Measurements from ENCODE around the gene MRPL12. TPM values are rescaled to one million over a fixed set of nuclear protein-coding genes. Genes with fewer than 3 reads are reported as not detected.

MRPL12 gene
- total RNA-seq, result 4.7 TPM

GRCh38 chr17:81702934-81703746 lies at the start of gene MRPL12:
MRPL12 (plus strand) TSS chr17:81703367; CDS start chr17:81703502, 135 bp downstream.

DNA sequence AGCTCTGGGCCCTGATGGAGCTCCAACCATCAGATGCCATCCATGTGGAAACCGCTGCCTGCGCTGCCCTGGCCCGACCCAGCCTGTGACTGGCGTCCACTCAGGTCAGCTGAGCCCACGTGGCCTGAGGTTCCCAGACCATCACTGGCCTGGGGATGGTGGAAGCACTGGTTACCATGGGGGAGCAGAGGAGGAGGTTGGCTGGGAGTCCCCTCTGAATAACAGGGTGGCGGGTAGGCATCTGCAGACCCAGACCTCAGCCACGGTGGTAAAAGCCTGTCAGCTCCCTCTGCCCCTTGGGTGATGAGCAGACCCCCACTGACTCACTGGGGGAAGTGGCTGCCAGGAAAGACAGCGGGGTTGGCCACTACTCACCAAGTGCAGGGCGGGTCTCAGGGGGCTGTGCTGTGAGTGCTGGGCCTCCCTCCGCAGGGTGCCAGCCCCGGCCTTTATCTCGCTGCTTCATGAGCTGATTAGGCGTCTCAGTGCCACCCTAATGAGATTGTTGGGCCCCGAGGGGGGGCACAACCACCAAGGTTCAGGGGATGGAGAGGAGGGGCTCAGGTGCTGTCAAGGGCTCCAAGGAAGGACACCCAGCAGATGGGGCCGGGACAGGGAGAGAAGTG lies 46.9 kb upstream of the MRPL12 start, which contains the start of gene PDE6G:
PDE6G (minus strand) TSS at position 425 of the 626 bp plus-strand sequence. CDS start 3,237 bp downstream, outside the sequence.

GRCh38 chr17:81666342-81667191 lies 36.6 kb upstream of the MRPL12 start, which contains the start of the genes CCDC137 and OXLD1:
CCDC137 (plus strand) TSS chr17:81666737; CDS start chr17:81666767, 30 bp downstream.
OXLD1 (minus strand) TSS chr17:81666605; CDS start chr17:81666577, 28 bp downstream.

DNA sequence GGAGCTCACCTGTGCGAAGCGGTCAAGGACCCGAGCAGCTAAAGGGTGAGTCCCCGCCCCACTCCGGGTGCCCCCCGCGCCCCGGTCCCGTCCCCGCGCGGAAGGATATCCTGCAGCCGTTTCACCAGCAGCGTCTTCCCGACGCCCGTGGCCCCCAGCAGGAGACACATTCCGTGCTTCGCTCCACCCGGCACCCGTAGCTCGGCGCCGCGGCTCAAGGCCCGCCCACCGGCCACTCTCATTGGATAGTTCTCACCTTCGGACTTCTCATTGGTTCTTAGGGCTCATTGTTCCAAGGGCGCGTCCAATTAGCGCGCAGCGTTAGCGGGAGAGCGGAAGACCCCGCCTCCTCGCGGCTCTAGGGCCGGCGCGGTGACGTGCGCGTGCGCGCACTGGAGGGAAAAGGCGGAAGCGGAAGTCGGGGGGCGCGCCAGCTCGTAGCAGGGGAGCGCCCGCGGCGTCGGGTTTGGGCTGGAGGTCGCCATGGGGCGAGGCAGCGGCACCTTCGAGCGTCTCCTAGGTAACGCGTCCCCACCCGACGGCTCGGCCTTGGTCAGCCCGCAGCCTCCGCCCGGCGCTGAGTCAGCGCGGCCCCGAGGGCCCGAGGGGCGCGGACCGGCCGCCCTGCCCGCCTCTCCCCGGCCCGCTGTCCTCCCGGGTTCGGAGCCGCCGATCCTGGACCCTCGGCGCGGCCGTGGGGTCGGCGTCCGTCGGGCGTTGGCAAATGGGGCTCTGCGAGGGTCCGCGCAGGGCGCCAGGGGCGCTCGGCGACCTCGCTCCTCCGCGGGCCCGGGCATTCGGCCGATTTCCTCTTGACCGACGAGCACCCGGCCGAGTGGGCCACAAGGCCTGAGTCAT lies 19.4 kb upstream of the MRPL12 start, which contains the start of the genes ARL16 and HGS:
ARL16 (minus strand) TSS at position 214 of the 858 bp plus-strand sequence; CDS start at position 170, 44 bp downstream.
HGS (plus strand) TSS at position 428 of the 858 bp plus-strand sequence; CDS start at position 484, 56 bp downstream.

GRCh38 chr17:81711814-81712467 lies 8.8 kb downstream of the MRPL12 start, which contains the start of gene SLC25A10:
SLC25A10 (plus strand) TSS chr17:81712284; CDS start chr17:81712427, 143 bp downstream.

Small RNA genes within 50 kb of the gene (small RNA-seq; reads per million reads assigned to genes)
- gene MIR6786 (ENCODE audit: low replicate concordance), result not detected

Other genes with a start within 250 kb of the MRPL12 start
- gene ACTG1, start 190.6 kb upstream of the MRPL12 start, total RNA-seq, result 5,254 TPM
- gene FSCN2, start 175.0 kb upstream of the MRPL12 start, total RNA-seq, result 7.2 TPM
- 33.2 TPM for gene FAAP100, start 151.0 kb upstream of the MRPL12 start, total RNA-seq
- gene NPLOC4, start 66.3 kb upstream of the MRPL12 start, total RNA-seq, result 44.4 TPM
- gene TSPAN10, start 66.2 kb upstream of the MRPL12 start, total RNA-seq, result 0.63 TPM
- gene PDE6G, start 46.8 kb upstream of the MRPL12 start, total RNA-seq, result not detected
- gene OXLD1, start 36.8 kb upstream of the MRPL12 start, total RNA-seq, result 13.8 TPM
- 6.3 TPM for gene CCDC137, start 36.6 kb upstream of the MRPL12 start, total RNA-seq
- gene ARL16, start 19.6 kb upstream of the MRPL12 start, total RNA-seq, result 31.9 TPM
- gene HGS, start 19.4 kb upstream of the MRPL12 start, total RNA-seq, result 67.9 TPM
- gene SLC25A10, start 8.9 kb downstream of the MRPL12 start, total RNA-seq, result 6.6 TPM
- not detected for gene GCGR, start 100.8 kb downstream of the MRPL12 start, total RNA-seq
- 69.2 TPM for gene MCRIP1, start 129.9 kb downstream of the MRPL12 start, total RNA-seq
- not detected for gene PPP1R27, start 131.7 kb downstream of the MRPL12 start, total RNA-seq
- 87.0 TPM for gene P4HB, start 157.2 kb downstream of the MRPL12 start, total RNA-seq
- gene ARHGDIA, start 168.0 kb downstream of the MRPL12 start, total RNA-seq, result 57.6 TPM
- gene ALYREF, start 188.2 kb downstream of the MRPL12 start, total RNA-seq, result 62.3 TPM
- gene ANAPC11, start 188.4 kb downstream of the MRPL12 start, total RNA-seq, result 57.0 TPM
- gene NPB, start 198.9 kb downstream of the MRPL12 start, total RNA-seq, result 2.5 TPM
- gene PCYT2, start 208.0 kb downstream of the MRPL12 start, total RNA-seq, result 31.3 TPM
- gene SIRT7, start 214.8 kb downstream of the MRPL12 start, total RNA-seq, result 15.3 TPM
- gene MAFG, start 224.4 kb downstream of the MRPL12 start, total RNA-seq, result 17.8 TPM
- 18.2 TPM for gene PYCR1, start 233.9 kb downstream of the MRPL12 start, total RNA-seq
- gene MYADML2, start 243.9 kb downstream of the MRPL12 start, total RNA-seq, result not detected